ENCODE results near the gene ZDHHC5. TPM values are rescaled to one million over a fixed set of nuclear protein-coding genes. Genes with fewer than 3 reads are reported as not detected.
A peak's percentile ranks its signal among the peaks of the same experiment; 100 is the strongest.

Gene ZDHHC5
- total RNA-seq, 1 experiment from 2014 or later: 65.2 TPM

- H3K27ac ChIP-seq (ENCODE audit: insufficient read length, low read depth, low read length): no peak overlapping the region
- Mint-ChIP-seq H3K9me3 (no peaks in the 10 kb centered on the region), H3K27me3 (ENCODE audit: low read depth) (peaks cover 25% of the 10 kb centered on the region), H3K4me1 (peaks cover 80 to 89% of the 10 kb centered on the region in 2 experiments), H3K36me3 (ENCODE audit: insufficient read depth in 1 of 3, low read depth in 3 of 3) (peaks cover 2 to 20% (median 15%) of the 10 kb centered on the region in 3 experiments; a peak in 6 of 7 replicates), H3K27ac (peak overlapping the region; percentile 42 to 95 (median 93); a peak in 4 of 7 replicates), H3K4me3 (peak overlapping the region; percentile 62 to 83)
- H3K27me3 ChIP-seq (ENCODE audit: insufficient read depth, low read length): no peaks in the 10 kb centered on the region; the same call in 1 of the 2 replicates
- H3K4ac ChIP-seq (ENCODE audit: low read depth, low read length): no peak overlapping the region
- H3K9ac ChIP-seq (ENCODE audit: extremely low read depth, insufficient read length, low read length): peak overlapping the region; percentile 17
- WGBS (ENCODE audit: extremely low coverage, insufficient read length, low lambda C conversion rate): no CpG with 5 or more reads among the region's 13 CpGs
- H4K91ac ChIP-seq (ENCODE audit: insufficient read length, low read depth, low read length): no peak overlapping the region
- DNase-seq: peak; percentile 42
- no peak overlapping the region for H3K14ac ChIP-seq (ENCODE audit: insufficient read depth, low read length)
- H3K9me3 ChIP-seq (ENCODE audit: control insufficient read depth, low read depth, low read length): no peaks in the 10 kb centered on the region
- no peaks in the 10 kb centered on the region for H3K79me1 ChIP-seq (ENCODE audit: insufficient read depth, low read depth, low read length, poor library complexity, severe bottlenecking)
- H3K23ac ChIP-seq (ENCODE audit: insufficient read length, low read depth, low read length): no peak overlapping the region
- H2BK12ac ChIP-seq (ENCODE audit: insufficient read length, low read depth, low read length): no peak overlapping the region
- no peak overlapping the region for H2BK120ac ChIP-seq (ENCODE audit: low read depth, low read length, poor library complexity, severe bottlenecking)
- H3K4me1 ChIP-seq (ENCODE audit: insufficient read depth, low read length): peaks cover 19% of the 10 kb centered on the region
- H2BK5ac ChIP-seq (ENCODE audit: insufficient read length, low read length): no peak overlapping the region
- peaks cover 16% of the 10 kb centered on the region for H3K23me2 ChIP-seq (ENCODE audit: insufficient read length, low read depth, low read length, poor library complexity, severe bottlenecking)
- H2BK15ac ChIP-seq (ENCODE audit: low read depth, low read length): no peak overlapping the region
- H3K4me2 ChIP-seq (ENCODE audit: insufficient read depth, insufficient read length, low read length): peak overlapping the region; percentile 51
- no peaks in the 10 kb centered on the region for H4K20me1 ChIP-seq (ENCODE audit: control insufficient read depth, insufficient read depth, insufficient read length)
- H3T11ph ChIP-seq (ENCODE audit: low read length): no peak overlapping the region
- H4K8ac ChIP-seq (replicated peaks; ENCODE audit: insufficient read length, low read depth, low read length): no peak overlapping the region
- no peak overlapping the region for H3K18ac ChIP-seq (ENCODE audit: insufficient read length, low read depth, low read length)
- no peaks in the 10 kb centered on the region for H3K79me2 ChIP-seq (ENCODE audit: insufficient read depth, low read length)
- H3K56ac ChIP-seq (ENCODE audit: insufficient read length, low read depth, low read length): no peak overlapping the region
- H2AFZ ChIP-seq (ENCODE audit: low read length): no peak overlapping the region
- TF ChIP-seq, protein P1, sequence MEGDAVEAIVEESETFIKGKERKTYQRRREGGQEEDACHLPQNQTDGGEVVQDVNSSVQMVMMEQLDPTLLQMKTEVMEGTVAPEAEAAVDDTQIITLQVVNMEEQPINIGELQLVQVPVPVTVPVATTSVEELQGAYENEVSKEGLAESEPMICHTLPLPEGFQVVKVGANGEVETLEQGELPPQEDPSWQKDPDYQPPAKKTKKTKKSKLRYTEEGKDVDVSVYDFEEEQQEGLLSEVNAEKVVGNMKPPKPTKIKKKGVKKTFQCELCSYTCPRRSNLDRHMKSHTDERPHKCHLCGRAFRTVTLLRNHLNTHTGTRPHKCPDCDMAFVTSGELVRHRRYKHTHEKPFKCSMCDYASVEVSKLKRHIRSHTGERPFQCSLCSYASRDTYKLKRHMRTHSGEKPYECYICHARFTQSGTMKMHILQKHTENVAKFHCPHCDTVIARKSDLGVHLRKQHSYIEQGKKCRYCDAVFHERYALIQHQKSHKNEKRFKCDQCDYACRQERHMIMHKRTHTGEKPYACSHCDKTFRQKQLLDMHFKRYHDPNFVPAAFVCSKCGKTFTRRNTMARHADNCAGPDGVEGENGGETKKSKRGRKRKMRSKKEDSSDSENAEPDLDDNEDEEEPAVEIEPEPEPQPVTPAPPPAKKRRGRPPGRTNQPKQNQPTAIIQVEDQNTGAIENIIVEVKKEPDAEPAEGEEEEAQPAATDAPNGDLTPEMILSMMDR (conservative IDR thresholded peaks at IDR 0.05): no peak
- no peak overlapping the region for H4K5ac ChIP-seq (ENCODE audit: insufficient read length, low read depth, low read length)
- no peak overlapping the region for H2AK5ac ChIP-seq (ENCODE audit: insufficient read length, low read length)
- H2BK20ac ChIP-seq (ENCODE audit: low read depth, low read length, poor library complexity, severe bottlenecking): no peak overlapping the region
These were observed 19.7 kb upstream of the ZDHHC5 start for GRCh38 chr11:57647960-57648800.

All from H9 (cell line).